H1 (cell line): Measurements from ENCODE around the gene RIPOR2. TPM values are rescaled to one million over a fixed set of nuclear protein-coding genes. Genes with fewer than 3 reads are reported as not detected.

Source experiments
- CTCF ChIA-PET: fragments of 300-600 bp; sonication (Branson Sonifier 250); formaldehyde crosslinking; loops from one replicate; lab custom pipeline; 2021; ENCODE audit not compliant: partially characterized antibody; lab: Charles Lee
- POLR2A ChIA-PET: fragments of 300-600 bp; sonication (Branson Sonifier 250); formaldehyde crosslinking; loops from one replicate; lab custom pipeline; 2021; ENCODE audit warnings: inconsistent platforms; ENCODE audit not compliant: partially characterized antibody; lab: Charles Lee
- DNase-seq, 2 experiments: peaks; one replicate each; pipeline versions ENCODE4 v3.0.0 to v3.0.0-alpha.2; 2010 to 2022; ENCODE audit warnings: low spot score in 2 of 2, low read depth in 1 of 2, mixed read lengths in 1 of 2
- FAIRE-seq: peaks from 2 replicates; lab custom pipeline; 2011; peaks lifted over from hg19 to GRCh38; lab: Jason Lieb, UNC
- H2AFZ ChIP-seq: 2 replicates; pipeline ENCODE4 v1.8.1; 2012; ENCODE audit warnings: low read length, inconsistent platforms
- H2AK5ac ChIP-seq: 2 replicates; pipeline ENCODE4 v1.6.1; 2013; ENCODE audit warnings: low read depth, low read length
- H2BK120ac ChIP-seq: replicated peaks from 2 replicates; pipeline ENCODE3; 2013; ENCODE audit warnings: low read depth, low read length, inconsistent platforms
- H2BK12ac ChIP-seq: 2 replicates; pipeline ENCODE4 v1.6.1; 2013; ENCODE audit warnings: low read depth, low read length
- H2BK15ac ChIP-seq: 2 replicates; pipeline ENCODE4 v1.6.1; 2013; ENCODE audit warnings: low read length
- H2BK20ac ChIP-seq: 2 replicates; pipeline ENCODE4 v1.6.1; 2013; ENCODE audit warnings: low read length
- H2BK5ac ChIP-seq: 2 replicates; pipeline ENCODE4 v1.6.1; 2013; ENCODE audit warnings: low read depth, low read length
- H3K14ac ChIP-seq: 2 replicates; pipeline ENCODE4 v1.6.1; 2013; ENCODE audit warnings: inconsistent platforms; ENCODE audit not compliant: insufficient read length
- H3K18ac ChIP-seq: 2 replicates; pipeline ENCODE4 v1.6.1; 2013; ENCODE audit warnings: low read length; ENCODE audit errors: extremely low read depth
- H3K23ac ChIP-seq: 2 replicates; pipeline ENCODE4 v1.6.1; 2013; ENCODE audit warnings: inconsistent platforms; ENCODE audit not compliant: insufficient read length
- H3K23me2 ChIP-seq: 2 replicates; pipeline ENCODE4 v1.6.1; 2013; ENCODE audit warnings: low read depth, low read length
- H3K27ac ChIP-seq: 2 replicates; pipeline ENCODE4 v1.6.1; 2011; ENCODE audit warnings: low read depth, low read length, inconsistent platforms
- H3K27me3 ChIP-seq, 4 experiments: replicated peaks in 1 of 4; 1 replicate in 1 of 4; 2 replicates in 3 of 4; pipeline versions ENCODE4 v1.6.1 to v1.8.1; 2011 to 2013; ENCODE audit warnings: low read length in 3 of 4, mild to moderate bottlenecking in 3 of 4, inconsistent platforms in 2 of 4, mixed read lengths in 2 of 4, moderate library complexity in 1 of 4; ENCODE audit not compliant: control insufficient read depth in 3 of 4, insufficient read depth in 3 of 4; ENCODE audit errors: extremely low read depth in 1 of 4
- H3K36me3 ChIP-seq, 4 experiments: 2 replicates each; pipeline versions ENCODE4 v1.6.1 to v1.8.1; 2011 to 2013; ENCODE audit warnings: mild to moderate bottlenecking in 4 of 4, low read length in 3 of 4, moderate library complexity in 2 of 4, control low read depth in 1 of 4, inconsistent platforms in 1 of 4; ENCODE audit not compliant: insufficient read depth in 4 of 4, control insufficient read depth in 2 of 4
- H3K4ac ChIP-seq: replicated peaks from 2 replicates; pipeline ENCODE3; 2013; ENCODE audit warnings: low read length, low read depth, mixed read lengths, inconsistent platforms; ENCODE audit not compliant: insufficient read length
- H3K4me1 ChIP-seq, 4 experiments: replicated peaks in 1 of 4; 1 replicate in 1 of 4; 2 replicates in 3 of 4; pipeline versions ENCODE4 v1.6.1 to v1.8.1; 2011 to 2013; ENCODE audit warnings: low read length in 3 of 4, inconsistent platforms in 2 of 4, mixed read lengths in 1 of 4; ENCODE audit not compliant: insufficient read depth in 4 of 4, control insufficient read depth in 3 of 4
- H3K4me2 ChIP-seq, 2 experiments: 2 replicates each; pipeline versions ENCODE4 v1.6.1 to v1.8.1; 2011 to 2013; ENCODE audit warnings: low read depth in 2 of 2, low read length in 2 of 2, control low read depth in 1 of 2, inconsistent platforms in 1 of 2, mild to moderate bottlenecking in 1 of 2; ENCODE audit not compliant: insufficient read depth in 1 of 2
- H3K4me3 ChIP-seq, 4 experiments: fragments of 200-600, 300-600 bp in 1 of 4; sonication (generic), shearing (Covaris generic), sonication (Bioruptor Twin) in 1 of 4; 2 replicates each; pipeline versions ENCODE4 v1.5.1 to v1.8.1; 2011 to 2016; ENCODE audit warnings: low read length in 4 of 4, low read depth in 3 of 4, control low read depth in 2 of 4, inconsistent platforms in 2 of 4, mild to moderate bottlenecking in 2 of 4, mixed read lengths in 1 of 4, moderate library complexity in 1 of 4; ENCODE audit not compliant: insufficient read depth in 2 of 4; ENCODE audit errors: extremely low read depth in 1 of 4
- H3K56ac ChIP-seq: replicated peaks from 2 replicates; pipeline ENCODE3; 2013; ENCODE audit warnings: low read depth, mild to moderate bottlenecking, mixed read lengths, low read length, inconsistent platforms; ENCODE audit not compliant: insufficient read length
- H3K79me1 ChIP-seq: 2 replicates; pipeline ENCODE4 v1.6.1; 2013; ENCODE audit warnings: low read depth, low read length, control low read depth
- H3K79me2 ChIP-seq, 2 experiments: 2 replicates each; pipeline versions ENCODE4 v1.6.1 to v1.8.1; 2012 to 2013; ENCODE audit warnings: low read length in 2 of 2, mild to moderate bottlenecking in 2 of 2, inconsistent platforms in 1 of 2; ENCODE audit not compliant: insufficient read depth in 2 of 2, control insufficient read depth in 1 of 2
- H3K9ac ChIP-seq, 4 experiments: replicated peaks in 1 of 4; 1 replicate in 1 of 4; 2 replicates in 3 of 4; pipeline versions ENCODE4 v1.6.1 to v1.8.1; 2011 to 2013; ENCODE audit warnings: low read depth in 3 of 4, low read length in 3 of 4, control low read depth in 2 of 4, mild to moderate bottlenecking in 2 of 4, moderate library complexity in 2 of 4, inconsistent platforms in 1 of 4; ENCODE audit errors: extremely low read depth in 1 of 4
- H3K9me3 ChIP-seq, 2 experiments: 2 replicates each; pipeline versions ENCODE4 v1.6.1 to v1.8.1; 2012 to 2013; ENCODE audit warnings: mild to moderate bottlenecking in 2 of 2, moderate library complexity in 2 of 2, control low read depth in 1 of 2, inconsistent platforms in 1 of 2, low read depth in 1 of 2, low read length in 1 of 2, mixed read lengths in 1 of 2; ENCODE audit not compliant: insufficient read depth in 2 of 2
- H4K20me1 ChIP-seq, 2 experiments: replicated peaks in 1 of 2; 2 replicates each; pipeline versions ENCODE3 to v1.8.1; 2011 to 2013; ENCODE audit warnings: inconsistent platforms in 2 of 2, low read length in 2 of 2, mild to moderate bottlenecking in 1 of 2; ENCODE audit not compliant: insufficient read depth in 2 of 2, control insufficient read depth in 1 of 2
- H4K5ac ChIP-seq: 2 replicates; pipeline ENCODE4 v1.6.1; 2013; ENCODE audit warnings: low read length, low read depth, mixed read lengths, inconsistent platforms; ENCODE audit not compliant: insufficient read length
- H4K8ac ChIP-seq: 2 replicates; pipeline ENCODE4 v1.8.0; 2013; ENCODE audit warnings: mild to moderate bottlenecking, moderate library complexity, low read length, inconsistent platforms; ENCODE audit not compliant: insufficient read depth; ENCODE audit errors: extremely low read depth
- H4K91ac ChIP-seq: replicated peaks from 2 replicates; pipeline ENCODE3; 2013; ENCODE audit warnings: low read length, mixed read lengths, inconsistent platforms; ENCODE audit not compliant: insufficient read length
- CHD2 ChIP-seq: IDR thresholded peaks from 2 replicates; pipeline ENCODE4 v1.6.1; 2012; ENCODE audit warnings: low read length, improper control_type of control experiment
- EP300 ChIP-seq, 2 experiments: IDR thresholded peaks; 1 replicate in 1 of 2; 2 replicates in 1 of 2; pipeline ENCODE4 v1.6.1; 2011 to 2012; ENCODE audit warnings: low read depth in 2 of 2, low read length in 2 of 2, mild to moderate bottlenecking in 2 of 2, borderline replicate concordance in 1 of 2, inconsistent platforms in 1 of 2, moderate library complexity in 1 of 2
- FOSL1 ChIP-seq: IDR thresholded peaks from 2 replicates; pipeline ENCODE4 v1.6.1; 2011; ENCODE audit warnings: mild to moderate bottlenecking, low read depth, low read length, moderate library complexity; ENCODE audit not compliant: insufficient read depth
- GTF2F1 ChIP-seq: IDR thresholded peaks from 2 replicates; pipeline ENCODE4 v1.6.1; 2012; ENCODE audit warnings: low read depth, low read length, improper control_type of control experiment, borderline replicate concordance
- JUN ChIP-seq: IDR thresholded peaks from 2 replicates; pipeline ENCODE4 v1.6.1; 2011; ENCODE audit warnings: low read depth, mild to moderate bottlenecking, improper control_type of control experiment, low read length
- JUND ChIP-seq: IDR thresholded peaks from 2 replicates; pipeline ENCODE4 v1.6.1; 2011; ENCODE audit warnings: mild to moderate bottlenecking, improper control_type of control experiment, low read length
- POLR2A ChIP-seq, 2 experiments: IDR thresholded peaks; 1 replicate in 1 of 2; 2 replicates in 1 of 2; pipeline ENCODE4 v1.6.1; 2011; ENCODE audit warnings: low read depth in 2 of 2, low read length in 2 of 2, mild to moderate bottlenecking in 2 of 2; ENCODE audit errors: control extremely low read depth in 1 of 2
- POLR2AphosphoS5 ChIP-seq: IDR thresholded peaks from 2 replicates; pipeline ENCODE4 v1.6.1; 2011; ENCODE audit warnings: low read depth, low read length
- POU5F1 ChIP-seq: IDR thresholded peaks from 2 replicates; pipeline ENCODE4 v1.6.1; 2011; ENCODE audit warnings: low read depth, mild to moderate bottlenecking, low read length, moderate library complexity
- RBBP5 ChIP-seq: IDR thresholded peaks from 2 replicates; pipeline ENCODE4 v1.7.1; 2012; ENCODE audit warnings: low read depth, mild to moderate bottlenecking, inconsistent platforms, low read length, moderate library complexity, borderline replicate concordance
- SP1 ChIP-seq: IDR thresholded peaks from 2 replicates; pipeline ENCODE4 v1.6.1; 2011; ENCODE audit warnings: low read depth, low read length
- WGBS, 2 experiments: shearing (Covaris generic) in 1 of 2; methylation state at CpG; one replicate each; pipeline versions ENCODE4 v1.1.6 to v1.1.7; 2013 to 2015; ENCODE audit warnings: low lambda C conversion rate in 2 of 2, mixed read lengths in 2 of 2, inconsistent platforms in 1 of 2, low coverage in 1 of 2, missing lambda C conversion rate in 1 of 2; ENCODE audit not compliant: insufficient replicate concordance in 2 of 2, insufficient coverage in 1 of 2, insufficient read length in 1 of 2; ENCODE audit errors: extremely low coverage in 1 of 2, missing lambda C conversion rate in 1 of 2; 5-methylcytosine and 5-hydroxymethylcytosine counted together
- polyA plus RNA-seq, 7 experiments: library from polyadenylated mRNA; depleted of rRNA in 3 of 7; stranded (reverse) in 5 of 7; unstranded in 2 of 7; fragments of >200 nt in 5 of 7; fragments of 200-250 nt in 2 of 7; gene quantifications; 1 replicate in 5 of 7; 2 replicates in 1 of 7; 4 replicates in 1 of 7; pipeline versions ENCODE4 v1.2.1 to v1.2.3, GENCODE V29; 2011 to 2013; ENCODE audit warnings: missing spikeins in 2 of 7, mixed read lengths in 2 of 7
- total RNA-seq: library from RNA; stranded (reverse); fragmentation: NEBNext Ultra II Directional; extraction: Animal tissue kit (Norgen Biotek cat#: 25700); gene quantifications from 2 replicates; pipeline ENCODE4 v1.2.1, GENCODE V29; 2021
- TF ChIP-seq, protein P1 (sequence below): IDR thresholded peaks from 2 replicates; pipeline ENCODE4 v1.6.1; 2012; ENCODE audit warnings: inconsistent platforms
- TF ChIP-seq, protein P2 (sequence below): IDR thresholded peaks from 2 replicates; pipeline ENCODE4 v1.6.1; 2011; ENCODE audit warnings: low read length, improper control_type of control experiment

The RIPOR2 gene
- total and polyA plus RNA-seq, 2 of the 8 experiments (the other 6 are each of a cell fraction or from before 2014, with no cell fraction given) = 16.7 to 45.6 TPM

DNA sequence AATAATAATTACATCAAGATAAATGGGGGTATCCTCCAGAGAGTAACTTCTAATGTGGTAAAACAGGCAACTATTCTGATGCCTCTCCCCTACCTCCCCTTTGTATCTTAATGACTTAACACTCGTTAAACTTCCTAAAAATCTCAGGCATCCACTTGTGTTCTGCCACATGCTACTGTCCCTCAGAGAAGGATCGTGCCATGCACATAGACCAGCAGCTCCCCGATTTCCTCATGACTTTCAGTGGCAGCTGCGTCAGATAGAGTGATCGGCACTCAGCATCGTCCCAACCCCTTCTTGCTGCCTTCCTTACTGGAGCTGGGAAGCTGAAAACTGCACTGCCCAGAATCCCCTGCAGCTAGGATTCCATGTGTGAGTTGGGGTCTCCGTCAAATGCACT is 32.1 kb downstream of the RIPOR2 start:
- peaks cover 0 to 5% of the 10 kb centered on the region in 2 experiments; a peak in 1 of 4 replicates for H3K79me2 ChIP-seq
- no peak overlapping the region for H2BK12ac ChIP-seq
- H3K4ac ChIP-seq = no peak overlapping the region
- no peak overlapping the region for H4K91ac ChIP-seq
- no peak overlapping the region for H3K4me3 ChIP-seq
- no peak overlapping the region for H2BK20ac ChIP-seq
- no peak overlapping the region for H3K56ac ChIP-seq
- no peak overlapping the region for H4K5ac ChIP-seq
- H3K79me1 ChIP-seq = no peaks in the 10 kb centered on the region
- H3K27me3 ChIP-seq = no peaks in the 10 kb centered on the region
- H3K4me2 ChIP-seq = no peak overlapping the region
- no peak overlapping the region for H2AK5ac ChIP-seq
- POLR2A ChIA-PET = interaction anchor here (1.5 kb wide), 1 partner anchor 15 kb away, joined by 3 read pairs; no protein-coding TSS in a partner anchor
- H3K23ac ChIP-seq = no peak overlapping the region
- H3K36me3 ChIP-seq = no peaks in the 10 kb centered on the region
- no peaks in the 10 kb centered on the region for H3K9me3 ChIP-seq
- H4K20me1 ChIP-seq = peaks cover 0 to 2% of the 10 kb centered on the region in 2 experiments
- H2BK15ac ChIP-seq = no peak overlapping the region
- WGBS, 2 experiments = 89% methylated on average over 7 of the region's 7 CpGs; no CpG with 5 or more reads in 1 of the 2 experiments
- peaks cover 4 to 8% (median 7%) of the 10 kb centered on the region in 4 experiments; a peak in 4 of 7 replicates for H3K4me1 ChIP-seq
- no peak overlapping the region for H3K18ac ChIP-seq
- DNase-seq (no peak), FAIRE-seq (no peak)
- no peak overlapping the region for H3K14ac ChIP-seq
- H3K23me2 ChIP-seq = no peaks in the 10 kb centered on the region
- H3K9ac ChIP-seq = no peak overlapping the region
- no peak overlapping the region for H3K27ac ChIP-seq
- H2BK120ac ChIP-seq = no peak overlapping the region
- H2BK5ac ChIP-seq = no peak overlapping the region
- CTCF ChIA-PET = interaction anchor here (0.6 to 2.7 kb wide), 5 partner anchors 15 to 88 kb away, joined by 3 to 10 read pairs (median 3); no protein-coding TSS in a partner anchor
- H2AFZ ChIP-seq = no peak overlapping the region
- H4K8ac ChIP-seq = no peak overlapping the region
- TF ChIP-seq GTF2F1 = no peak
- no peak for TF ChIP-seq SP1
- TF ChIP-seq, protein P1, sequence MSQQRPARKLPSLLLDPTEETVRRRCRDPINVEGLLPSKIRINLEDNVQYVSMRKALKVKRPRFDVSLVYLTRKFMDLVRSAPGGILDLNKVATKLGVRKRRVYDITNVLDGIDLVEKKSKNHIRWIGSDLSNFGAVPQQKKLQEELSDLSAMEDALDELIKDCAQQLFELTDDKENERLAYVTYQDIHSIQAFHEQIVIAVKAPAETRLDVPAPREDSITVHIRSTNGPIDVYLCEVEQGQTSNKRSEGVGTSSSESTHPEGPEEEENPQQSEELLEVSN = no peak
- TF ChIP-seq FOSL1 = no peak
- TF ChIP-seq EP300 (IDR thresholded peaks at IDR 0.05; ENCODE audit: borderline replicate concordance in 1 of 2, low read depth in 2 of 2, low read length in 2 of 2) = no peak
- TF ChIP-seq, protein P2, sequence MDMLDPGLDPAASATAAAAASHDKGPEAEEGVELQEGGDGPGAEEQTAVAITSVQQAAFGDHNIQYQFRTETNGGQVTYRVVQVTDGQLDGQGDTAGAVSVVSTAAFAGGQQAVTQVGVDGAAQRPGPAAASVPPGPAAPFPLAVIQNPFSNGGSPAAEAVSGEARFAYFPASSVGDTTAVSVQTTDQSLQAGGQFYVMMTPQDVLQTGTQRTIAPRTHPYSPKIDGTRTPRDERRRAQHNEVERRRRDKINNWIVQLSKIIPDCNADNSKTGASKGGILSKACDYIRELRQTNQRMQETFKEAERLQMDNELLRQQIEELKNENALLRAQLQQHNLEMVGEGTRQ = no peak
- TF ChIP-seq RBBP5 = no peak
- TF ChIP-seq CHD2 = no peak
- TF ChIP-seq POU5F1 = no peak
- no peak for TF ChIP-seq POLR2AphosphoS5
- TF ChIP-seq JUN = no peak
- TF ChIP-seq JUND = no peak
- no peak for TF ChIP-seq POLR2A (IDR thresholded peaks at IDR 0.05; ENCODE audit: control extremely low read depth in 1 of 2, low read depth in 2 of 2, low read length in 2 of 2)
